ENCODE data around the gene BLTP2. TPM values are rescaled to one million over a fixed set of nuclear protein-coding genes. Genes with fewer than 3 reads are reported as not detected.
"Not testable (repeated sequence)": the region's sequence is repeated elsewhere in the genome, so short reads cannot be mapped to it uniquely, and the experiment has no call there.

Gene BLTP2
- total and polyA plus RNA-seq, 2 donors: 18.6 to 49.8 TPM

GRCh38 chr17:28658766-28659496 is 14.0 kb upstream of the BLTP2 start:
- not testable (repeated sequence) for H3K27me3 ChIP-seq (ENCODE audit: control insufficient read depth in 2 of 2, insufficient read depth in 1 of 2, low read length in 1 of 2); DNase-seq (ENCODE audit: low read depth in 6 of 9, low spot score in 9 of 9); H3K27ac ChIP-seq (ENCODE audit: low read depth in 1 of 2, low read length in 1 of 2); H3K4me3 ChIP-seq (ENCODE audit: low read length in 2 of 2)
- Histone ChIP-seq H3K9me3 (ENCODE audit: control insufficient read depth in 2 of 2, insufficient read depth in 1 of 2, low read length in 1 of 2) (peaks cover 0 to 13% of the 10 kb centered on the region in 2 donors), H3K4me1 (ENCODE audit: control insufficient read depth in 2 of 2, insufficient read depth in 2 of 2, low read length in 2 of 2) (peaks cover 3 to 11% of the 10 kb centered on the region in 2 donors), H3K36me3 (ENCODE audit: control insufficient read depth in 2 of 2, insufficient read depth in 2 of 2, low read length in 1 of 2) (peaks cover 17 to 30% of the 10 kb centered on the region in 2 donors)
- 98% methylated on average over 46 of the region's 46 CpGs for WGBS

- H3K27ac ChIP-seq (ENCODE audit: low read depth in 1 of 2, low read length in 1 of 2); DNase-seq (ENCODE audit: low read depth in 6 of 9, low spot score in 9 of 9); H3K27me3 ChIP-seq (ENCODE audit: control insufficient read depth in 2 of 2, insufficient read depth in 1 of 2, low read length in 1 of 2); H3K4me3 ChIP-seq (ENCODE audit: low read length in 2 of 2): not testable (repeated sequence)
- 98% methylated on average over 5 of the region's 8 CpGs for WGBS
- H3K9me3 ChIP-seq (ENCODE audit: control insufficient read depth in 2 of 2, insufficient read depth in 1 of 2, low read length in 1 of 2): peaks cover 0 to 13% of the 10 kb centered on the region in 2 donors
- H3K36me3 ChIP-seq (ENCODE audit: control insufficient read depth in 2 of 2, insufficient read depth in 2 of 2, low read length in 1 of 2): peaks cover 17 to 30% of the 10 kb centered on the region in 2 donors
- H3K4me1 ChIP-seq (ENCODE audit: control insufficient read depth in 2 of 2, insufficient read depth in 2 of 2, low read length in 2 of 2): peaks cover 3 to 10% of the 10 kb centered on the region in 2 donors
Observed at GRCh38 chr17:28658342-28658741, 13.4 kb upstream of the BLTP2 start.

- DNase-seq (ENCODE audit: low read depth in 6 of 9, low spot score in 9 of 9): no peak
- Histone ChIP-seq H3K4me1 (ENCODE audit: control insufficient read depth in 2 of 2, insufficient read depth in 2 of 2, low read length in 2 of 2) (peaks cover 3 to 5% of the 10 kb centered on the region in 2 donors), H3K27me3 (ENCODE audit: control insufficient read depth in 2 of 2, insufficient read depth in 1 of 2, low read length in 1 of 2) (no peaks in the 10 kb centered on the region), H3K9me3 (ENCODE audit: control insufficient read depth in 2 of 2, insufficient read depth in 1 of 2, low read length in 1 of 2) (peaks cover 0 to 13% of the 10 kb centered on the region in 2 donors), H3K36me3 (ENCODE audit: control insufficient read depth in 2 of 2, insufficient read depth in 2 of 2, low read length in 1 of 2) (peaks cover 21 to 30% of the 10 kb centered on the region in 2 donors), H3K4me3 (ENCODE audit: low read length in 2 of 2) (no peak overlapping the region), H3K27ac (ENCODE audit: low read depth in 1 of 2, low read length in 1 of 2) (no peak overlapping the region)
- WGBS: 96% methylated on average over 5 of the region's 5 CpGs
Observed at GRCh38 chr17:28657756-28658155, 12.8 kb upstream of the BLTP2 start.

GRCh38 chr17:28655160-28655559 is 10.2 kb upstream of the BLTP2 start:
- Histone ChIP-seq H3K4me3 (ENCODE audit: low read length in 2 of 2) (no peak overlapping the region), H3K27ac (ENCODE audit: low read depth in 1 of 2, low read length in 1 of 2) (no peak overlapping the region), H3K36me3 (ENCODE audit: control insufficient read depth in 2 of 2, insufficient read depth in 2 of 2, low read length in 1 of 2) (peaks cover 32 to 39% of the 10 kb centered on the region in 2 donors), H3K27me3 (ENCODE audit: control insufficient read depth in 2 of 2, insufficient read depth in 1 of 2, low read length in 1 of 2) (no peaks in the 10 kb centered on the region), H3K4me1 (ENCODE audit: control insufficient read depth in 2 of 2, insufficient read depth in 2 of 2, low read length in 2 of 2) (no peaks in the 10 kb centered on the region), H3K9me3 (ENCODE audit: control insufficient read depth in 2 of 2, insufficient read depth in 1 of 2, low read length in 1 of 2) (peaks cover 0 to 11% of the 10 kb centered on the region in 2 donors)
- DNase-seq (ENCODE audit: low read depth in 6 of 9, low spot score in 9 of 9): no peak
- WGBS: 99% methylated on average over 5 of the region's 5 CpGs

- Histone ChIP-seq H3K27ac (ENCODE audit: low read depth in 1 of 2, low read length in 1 of 2) (no peak overlapping the region), H3K4me1 (ENCODE audit: control insufficient read depth in 2 of 2, insufficient read depth in 2 of 2, low read length in 2 of 2) (peaks cover 9 to 20% of the 10 kb centered on the region in 2 donors), H3K27me3 (ENCODE audit: control insufficient read depth in 2 of 2, insufficient read depth in 1 of 2, low read length in 1 of 2) (no peaks in the 10 kb centered on the region), H3K4me3 (ENCODE audit: low read length in 2 of 2) (no peak overlapping the region), H3K36me3 (ENCODE audit: control insufficient read depth in 2 of 2, insufficient read depth in 2 of 2, low read length in 1 of 2) (peaks cover 14 to 41% of the 10 kb centered on the region in 2 donors), H3K9me3 (ENCODE audit: control insufficient read depth in 2 of 2, insufficient read depth in 1 of 2, low read length in 1 of 2) (no peaks in the 10 kb centered on the region)
- 98% methylated on average over 2 of the region's 2 CpGs for WGBS
- DNase-seq (ENCODE audit: low read depth in 6 of 9, low spot score in 9 of 9): no peak
Observed at GRCh38 chr17:28648698-28649097, 3.7 kb upstream of the BLTP2 start.

- Histone ChIP-seq H3K27ac (ENCODE audit: low read depth in 1 of 2, low read length in 1 of 2) (peak overlapping the region; percentile 76 to 84), H3K4me3 (ENCODE audit: low read length in 2 of 2) (peak overlapping the region in 1 of 2 donors; percentile 28), H3K9me3 (ENCODE audit: control insufficient read depth in 2 of 2, insufficient read depth in 1 of 2, low read length in 1 of 2) (no peaks in the 10 kb centered on the region), H3K27me3 (ENCODE audit: control insufficient read depth in 2 of 2, insufficient read depth in 1 of 2, low read length in 1 of 2) (no peaks in the 10 kb centered on the region), H3K4me1 (ENCODE audit: control insufficient read depth in 2 of 2, insufficient read depth in 2 of 2, low read length in 2 of 2) (peaks cover 13 to 26% of the 10 kb centered on the region in 2 donors), H3K36me3 (ENCODE audit: control insufficient read depth in 2 of 2, insufficient read depth in 2 of 2, low read length in 1 of 2) (peaks cover 27 to 44% of the 10 kb centered on the region in 2 donors)
- DNase-seq (ENCODE audit: low read depth in 6 of 9, low spot score in 9 of 9): no peak
- WGBS: 87% methylated on average over 12 of the region's 12 CpGs
Observed at GRCh38 chr17:28646039-28646754, 1.2 kb upstream of the BLTP2 start.

- H3K4me3 ChIP-seq (ENCODE audit: low read length in 2 of 2): peak overlapping the region; percentile 66 to 98
- H3K9me3 ChIP-seq (ENCODE audit: control insufficient read depth in 2 of 2, insufficient read depth in 1 of 2, low read length in 1 of 2): no peaks in the 10 kb centered on the region
- H3K27me3 ChIP-seq (ENCODE audit: control insufficient read depth in 2 of 2, insufficient read depth in 1 of 2, low read length in 1 of 2): no peaks in the 10 kb centered on the region
- WGBS: 46% methylated on average over 8 of the region's 8 CpGs
- no peak for DNase-seq (ENCODE audit: low read depth in 6 of 9, low spot score in 9 of 9)
- H3K36me3 ChIP-seq (ENCODE audit: control insufficient read depth in 2 of 2, insufficient read depth in 2 of 2, low read length in 1 of 2): peaks cover 31 to 41% of the 10 kb centered on the region in 2 donors
- peaks cover 13 to 26% of the 10 kb centered on the region in 2 donors for H3K4me1 ChIP-seq (ENCODE audit: control insufficient read depth in 2 of 2, insufficient read depth in 2 of 2, low read length in 2 of 2)
- H3K27ac ChIP-seq (ENCODE audit: low read depth in 1 of 2, low read length in 1 of 2): peak overlapping the region; percentile 80 to 82
Observed at GRCh38 chr17:28645576-28645939, 600 bp upstream of the BLTP2 start.

GRCh38 chr17:28643983-28644786 is 773 bp downstream of the BLTP2 start:
- DNase-seq (ENCODE audit: low read depth in 6 of 9, low spot score in 9 of 9): peak in 3 of 9 donors; percentile 6 to 45 (median 22)
- 1% methylated on average over 18 of the region's 18 CpGs for WGBS
- Histone ChIP-seq H3K36me3 (ENCODE audit: control insufficient read depth in 2 of 2, insufficient read depth in 2 of 2, low read length in 1 of 2) (peaks cover 41 to 52% of the 10 kb centered on the region in 2 donors), H3K4me1 (ENCODE audit: control insufficient read depth in 2 of 2, insufficient read depth in 2 of 2, low read length in 2 of 2) (peaks cover 13 to 26% of the 10 kb centered on the region in 2 donors), H3K4me3 (ENCODE audit: low read length in 2 of 2) (peak overlapping the region; percentile 87 to 98), H3K27ac (ENCODE audit: low read depth in 1 of 2, low read length in 1 of 2) (peak overlapping the region; percentile 63 to 92), H3K9me3 (ENCODE audit: control insufficient read depth in 2 of 2, insufficient read depth in 1 of 2, low read length in 1 of 2) (no peaks in the 10 kb centered on the region), H3K27me3 (ENCODE audit: control insufficient read depth in 2 of 2, insufficient read depth in 1 of 2, low read length in 1 of 2) (no peaks in the 10 kb centered on the region)

Measured in thymus (tissue), 11 donors.